Esophagus squamous epithelium (tissue), 4 donors: ENCODE data around the gene TMEM266.

Source experiments
- CTCF ChIP-seq, 6 experiments: fragments of 450-650 bp in 4 of 6; fragments of 200-600 bp in 2 of 6; sonication (generic) in 2 of 6; IDR thresholded peaks; one replicate each; pipeline ENCODE4 v1.5.1; 2016 to 2019; ENCODE audit warnings: antibody characterized with exemption in 6 of 6, mild to moderate bottlenecking in 4 of 6, moderate library complexity in 4 of 6
- POLR2A ChIP-seq, 4 donors: fragments of 450-650 bp; IDR thresholded peaks; one replicate each; pipeline ENCODE4 v1.6.1; 2017; ENCODE audit warnings: antibody characterized with exemption in 4 of 4, mild to moderate bottlenecking in 4 of 4, moderate library complexity in 3 of 4

GRCh38 chr15:76150513-76150912 lies 90.7 kb downstream of the TMEM266 start:
- TF ChIP-seq CTCF (IDR thresholded peaks at IDR 0.05) (no peak), POLR2A (IDR thresholded peaks at IDR 0.05) (no peak)
